IMR-90 (cell line): ENCODE measurements around the gene FAM163B.

ENCODE experiments used
- POLR2A ChIP-seq: IDR thresholded peaks from 2 replicates; pipeline ENCODE4 v1.6.1; 2012; ENCODE audit warnings: mild to moderate bottlenecking, low read depth, low read length
- RAD21 ChIP-seq: IDR thresholded peaks from 2 replicates; pipeline ENCODE4 v1.6.1; 2012; ENCODE audit warnings: low read length, improper control_type of control experiment
- TF ChIP-seq, protein P1 (sequence below): conservative IDR thresholded peaks from 2 replicates; pipeline ENCODE4 v1.5.1; 2012; ENCODE audit warnings: mild to moderate bottlenecking, low read depth, low read length, improper control_type of control experiment

DNA sequence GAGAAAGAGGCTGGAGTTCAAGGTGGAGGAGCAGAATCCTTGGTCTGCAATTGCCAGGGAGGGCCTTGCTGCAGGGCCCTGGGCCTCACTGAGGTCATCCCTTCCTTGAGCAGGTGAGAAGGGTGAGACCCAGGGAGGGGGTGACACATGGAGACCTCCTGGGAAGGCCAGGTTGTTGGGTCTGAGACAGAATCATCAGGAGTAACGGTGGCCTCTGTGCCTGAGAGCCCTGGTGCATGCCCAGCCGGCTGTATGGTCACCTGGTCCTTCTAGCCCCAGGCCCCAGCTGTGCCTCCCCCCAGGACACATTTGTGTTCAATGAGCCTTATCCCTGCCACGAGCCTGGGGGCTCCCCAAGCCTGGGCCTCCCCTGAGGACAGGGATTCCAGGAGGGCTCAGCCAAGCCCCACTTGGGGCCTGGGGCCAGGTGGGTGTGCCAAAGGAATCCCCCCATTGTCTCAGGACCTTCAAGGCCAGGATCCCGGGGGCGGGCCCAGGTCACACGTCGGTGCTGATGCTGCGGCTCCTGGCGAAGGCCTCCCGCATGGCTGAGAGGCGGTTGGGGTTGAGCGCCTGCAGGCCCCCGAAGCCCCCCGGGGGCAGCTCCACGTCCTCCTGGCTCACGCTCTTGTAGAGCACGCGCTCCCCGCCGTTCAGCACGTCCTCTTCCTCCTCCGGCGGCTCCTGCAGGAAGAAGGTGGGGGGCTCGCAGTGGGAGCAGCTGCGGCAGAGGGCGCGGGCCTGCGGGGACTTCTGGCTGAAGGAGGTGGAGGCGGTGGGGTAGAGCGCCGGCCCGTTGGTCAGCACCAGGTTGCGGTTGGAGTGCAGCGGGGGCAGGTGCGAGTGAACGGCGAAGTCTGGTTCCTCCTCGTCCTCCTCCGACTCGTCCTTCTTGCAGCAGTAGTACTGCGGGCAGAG lies 30.4 kb downstream of the FAM163B start:
- TF ChIP-seq POLR2A: no peak
- TF ChIP-seq, protein P1, sequence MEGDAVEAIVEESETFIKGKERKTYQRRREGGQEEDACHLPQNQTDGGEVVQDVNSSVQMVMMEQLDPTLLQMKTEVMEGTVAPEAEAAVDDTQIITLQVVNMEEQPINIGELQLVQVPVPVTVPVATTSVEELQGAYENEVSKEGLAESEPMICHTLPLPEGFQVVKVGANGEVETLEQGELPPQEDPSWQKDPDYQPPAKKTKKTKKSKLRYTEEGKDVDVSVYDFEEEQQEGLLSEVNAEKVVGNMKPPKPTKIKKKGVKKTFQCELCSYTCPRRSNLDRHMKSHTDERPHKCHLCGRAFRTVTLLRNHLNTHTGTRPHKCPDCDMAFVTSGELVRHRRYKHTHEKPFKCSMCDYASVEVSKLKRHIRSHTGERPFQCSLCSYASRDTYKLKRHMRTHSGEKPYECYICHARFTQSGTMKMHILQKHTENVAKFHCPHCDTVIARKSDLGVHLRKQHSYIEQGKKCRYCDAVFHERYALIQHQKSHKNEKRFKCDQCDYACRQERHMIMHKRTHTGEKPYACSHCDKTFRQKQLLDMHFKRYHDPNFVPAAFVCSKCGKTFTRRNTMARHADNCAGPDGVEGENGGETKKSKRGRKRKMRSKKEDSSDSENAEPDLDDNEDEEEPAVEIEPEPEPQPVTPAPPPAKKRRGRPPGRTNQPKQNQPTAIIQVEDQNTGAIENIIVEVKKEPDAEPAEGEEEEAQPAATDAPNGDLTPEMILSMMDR: no peak
- no peak for TF ChIP-seq RAD21
